HCT116 (cell line): ENCODE measurements around the gene ESRRG. TPM values are rescaled to one million over a fixed set of nuclear protein-coding genes. Genes with fewer than 3 reads are reported as not detected.

ENCODE experiments used
- ATAC-seq: fragments of 200-7000 bp; cut with Tn5 transposase; 2 replicates; pipeline ENCODE4 v1.9.1; 2020; ENCODE audit warnings: mild to moderate bottlenecking, moderate library complexity
- BruUV-seq: library from RNA; stranded (reverse); fragments of 400-500 nt; replicated peaks from 2 replicates; lab custom pipeline; 2021; lab: Mats Ljungman, UMichigan
- CTCF ChIA-PET: fragments of 300-600 bp; sonication (Branson Sonifier 250); formaldehyde crosslinking; loops from one replicate; lab custom pipeline; 2021; ENCODE audit warnings: antibody characterized with exemption; lab: Charles Lee
- POLR2A ChIA-PET: fragments of 300-600, 350-600 bp; sonication (Branson Sonifier 250); formaldehyde crosslinking; loops from one replicate; lab custom pipeline; 2021; ENCODE audit warnings: antibody characterized with exemption; lab: Charles Lee
- RAD21 ChIA-PET, 2 experiments: fragments of 300-600 bp; sonication (Branson Sonifier 250); formaldehyde crosslinking; loops; one replicate each; lab custom pipeline; 2023; ENCODE audit warnings: low total read pairs in 2 of 2; ENCODE audit not compliant: uncharacterized antibody in 2 of 2, unreplicated experiment in 2 of 2, low non-redundant PET in 1 of 2; lab: Charles Lee
- DNase-seq: peaks from one replicate; pipeline ENCODE4 v3.0.0-alpha.2; 2010; ENCODE audit warnings: low read depth, low spot score
- H2AFZ ChIP-seq: fragments of 200-600 bp; shearing (Covaris generic), sonication (generic); 2 replicates; pipeline ENCODE4 v1.6.1; 2017; ENCODE audit warnings: low read depth, mixed run types, mixed read lengths, antibody characterized with exemption, low read length; ENCODE audit not compliant: poor library complexity, severe bottlenecking
- H3K27ac ChIP-seq: 2 replicates; pipeline ENCODE4 v1.5.1; 2012; ENCODE audit warnings: low read depth, low read length
- H3K27me3 ChIP-seq: fragments of 200-600 bp; sonication (generic); 2 replicates; pipeline ENCODE4 v1.6.1; 2016; ENCODE audit warnings: mixed run types, low read length, mixed read lengths; ENCODE audit not compliant: insufficient read depth
- H3K36me3 ChIP-seq, 2 experiments: fragments of 200-500 bp in 1 of 2; fragments of 200-600 bp in 1 of 2; sonication (Bioruptor generic) in 1 of 2; sonication (generic) in 1 of 2; 2 replicates each; pipeline versions ENCODE4 v1.5.1 to v1.6.1; 2014 to 2016; ENCODE audit warnings: low read length in 2 of 2, inconsistent platforms in 1 of 2, mixed read lengths in 1 of 2, mixed run types in 1 of 2; ENCODE audit not compliant: insufficient read depth in 2 of 2, control insufficient read depth in 1 of 2
- H3K4me1 ChIP-seq, 2 experiments: fragments of 200-600 bp in 1 of 2; sonication (generic) in 1 of 2; 2 replicates each; pipeline versions ENCODE4 v1.5.1 to v1.6.1; 2012 to 2017; ENCODE audit warnings: low read length in 2 of 2, inconsistent platforms in 1 of 2, mild to moderate bottlenecking in 1 of 2, mixed read lengths in 1 of 2, mixed run types in 1 of 2, moderate library complexity in 1 of 2; ENCODE audit not compliant: insufficient read depth in 2 of 2, control insufficient read depth in 1 of 2
- H3K4me2 ChIP-seq: fragments of 200-600 bp; sonication (generic); 2 replicates; pipeline ENCODE4 v1.6.1; 2017; ENCODE audit warnings: mixed run types, low read length, mixed read lengths
- H3K4me3 ChIP-seq, 2 experiments: fragments of 200-600 bp in 1 of 2; sonication (generic) in 1 of 2; replicated peaks in 1 of 2; 2 replicates each; pipeline ENCODE4 v1.5.1; 2011 to 2016; ENCODE audit warnings: low read length in 2 of 2, control low read depth in 1 of 2, low read depth in 1 of 2, mild to moderate bottlenecking in 1 of 2, mixed read lengths in 1 of 2, mixed run types in 1 of 2
- H3K79me2 ChIP-seq: fragments of 200-600 bp; sonication (generic); 2 replicates; pipeline ENCODE4 v1.6.1; 2017; ENCODE audit warnings: mild to moderate bottlenecking, mixed run types, low read length, moderate library complexity, mixed read lengths; ENCODE audit not compliant: insufficient read depth
- H3K9ac ChIP-seq: fragments of 200-600 bp; sonication (generic); 2 replicates; pipeline ENCODE4 v1.6.1; 2016; ENCODE audit warnings: low read length, mixed read lengths
- H3K9me2 ChIP-seq: fragments of 200-600 bp; sonication (generic), shearing (Covaris generic); 2 replicates; pipeline ENCODE4 v1.6.1; 2017; ENCODE audit warnings: mixed run types, mild to moderate bottlenecking, moderate library complexity; ENCODE audit not compliant: insufficient read depth
- H3K9me3 ChIP-seq, 2 experiments: fragments of 200-500 bp in 1 of 2; fragments of 200-600 bp in 1 of 2; sonication (Bioruptor generic) in 1 of 2; sonication (generic) in 1 of 2; 2 replicates each; pipeline ENCODE4 v1.6.1; 2014 to 2017; ENCODE audit warnings: low read length in 2 of 2, mixed read lengths in 2 of 2, inconsistent platforms in 1 of 2, low read depth in 1 of 2, mild to moderate bottlenecking in 1 of 2, mixed run types in 1 of 2, moderate library complexity in 1 of 2; ENCODE audit not compliant: control insufficient read depth in 1 of 2, insufficient read depth in 1 of 2
- H4K20me1 ChIP-seq: fragments of 200-600 bp; sonication (generic), shearing (Covaris generic); 2 replicates; pipeline ENCODE4 v1.6.1; 2017; ENCODE audit warnings: mixed run types, mild to moderate bottlenecking, moderate library complexity; ENCODE audit not compliant: insufficient read depth
- CBX3 ChIP-seq: IDR thresholded peaks from 2 replicates; pipeline ENCODE4 v1.6.1; 2012; ENCODE audit warnings: low read depth
- CEBPB ChIP-seq: IDR thresholded peaks from 2 replicates; pipeline ENCODE4 v1.6.1; 2012; ENCODE audit warnings: low read depth
- EGR1 ChIP-seq: IDR thresholded peaks from 2 replicates; pipeline ENCODE4 v1.6.1; 2012; ENCODE audit warnings: low read depth
- EZH2 ChIP-seq: fragments of 200-600 bp; sonication (generic); IDR thresholded peaks from 2 replicates; pipeline ENCODE4 v1.6.1; 2017; ENCODE audit warnings: antibody characterized with exemption, mixed run types
- EZH2phosphoT487 ChIP-seq: fragments of 200-600 bp; IDR thresholded peaks from 2 replicates; pipeline ENCODE4 v1.6.1; 2018; ENCODE audit warnings: antibody characterized with exemption, borderline replicate concordance
- FOSL1 ChIP-seq: IDR thresholded peaks from 2 replicates; pipeline ENCODE4 v1.6.1; 2012; ENCODE audit warnings: low read depth
- JUND ChIP-seq: IDR thresholded peaks from 2 replicates; pipeline ENCODE4 v1.6.1; 2012
- POLR2A ChIP-seq: IDR thresholded peaks from 2 replicates; pipeline ENCODE4 v1.7.0; 2011; ENCODE audit warnings: borderline replicate concordance; ENCODE audit not compliant: insufficient read depth, insufficient read length; ENCODE audit errors: extremely low read depth
- POLR2AphosphoS5 ChIP-seq: IDR thresholded peaks from 2 replicates; pipeline ENCODE4 v1.6.1; 2011; ENCODE audit warnings: mild to moderate bottlenecking, low read depth, low read length, moderate library complexity
- YY1 ChIP-seq: IDR thresholded peaks from 2 replicates; pipeline ENCODE4 v1.6.1; 2011; ENCODE audit warnings: low read length, low read depth, moderate library complexity, mild to moderate bottlenecking; ENCODE audit not compliant: insufficient replicate concordance; ENCODE audit errors: extremely low read depth
- intact Hi-C: fragments of 100-400 bp; cut with micrococcal nuclease; formaldehyde crosslinking; loops from 2 replicates; pipeline ENCODE4 v1.10.0; 2022
- total RNA-seq: library from RNA; stranded (reverse); gene quantifications from one replicate; pipeline ENCODE4 v1.2.1, GENCODE V29; 2021; ENCODE audit not compliant: unreplicated experiment
- TF ChIP-seq, protein P1 (sequence below): IDR thresholded peaks from 2 replicates; pipeline ENCODE4 v1.6.1; 2011; ENCODE audit warnings: mild to moderate bottlenecking, low read length, moderate library complexity; ENCODE audit not compliant: insufficient replicate concordance; ENCODE audit errors: extremely low read depth
- TF ChIP-seq, protein P2 (sequence below), 3 experiments: fragments of 200-600 bp in 1 of 3; sonication (generic) in 1 of 3; IDR thresholded peaks in 2 of 3; conservative IDR thresholded peaks in 1 of 3; 2 replicates each; pipeline ENCODE4 v1.5.1; 2012 to 2017; ENCODE audit warnings: low read depth in 2 of 3, low read length in 2 of 3, antibody characterized with exemption in 1 of 3, borderline replicate concordance in 1 of 3, control low read depth in 1 of 3, mild to moderate bottlenecking in 1 of 3, mixed read lengths in 1 of 3, mixed run types in 1 of 3, moderate library complexity in 1 of 3; ENCODE audit not compliant: insufficient read depth in 1 of 3

The ESRRG gene
- total RNA-seq, 1 experiment from 2014 or later, result not detected

DNA sequence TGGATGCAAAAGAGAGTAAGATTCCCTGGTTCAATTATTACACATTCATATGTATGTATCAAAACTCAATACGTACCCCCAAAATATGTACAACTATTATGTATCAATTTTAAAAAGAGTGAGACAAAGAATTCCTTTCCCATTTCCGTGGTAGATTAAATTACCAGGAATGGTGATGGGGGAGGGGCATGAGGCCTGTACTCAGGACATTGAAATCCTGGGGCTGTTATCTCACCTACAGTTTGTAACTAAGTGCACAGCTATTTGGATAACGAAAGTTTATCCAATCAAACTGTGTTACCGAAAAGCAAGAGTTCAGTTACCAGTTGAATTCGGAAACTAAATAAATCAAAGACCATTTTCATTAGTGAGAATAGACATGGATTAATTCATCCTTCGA lies 8.3 kb upstream of the ESRRG start:
- H3K9ac ChIP-seq, result no peak overlapping the region
- H3K9me3 ChIP-seq, result no peaks in the 10 kb centered on the region; a peak in 1 of 4 replicates
- no peaks in the 10 kb centered on the region for H3K79me2 ChIP-seq
- no peak overlapping the region for H3K27ac ChIP-seq
- POLR2A ChIA-PET, result no interaction called here
- DNase-seq, result no peak
- H3K9me2 ChIP-seq, result no peaks in the 10 kb centered on the region
- no peaks in the 10 kb centered on the region for H3K27me3 ChIP-seq
- no peak overlapping the region for H3K4me3 ChIP-seq
- no peaks in the 10 kb centered on the region for H3K4me1 ChIP-seq
- intact Hi-C loops, result no loop called here
- H3K36me3 ChIP-seq, result no peaks in the 10 kb centered on the region
- no peak overlapping the region for H2AFZ ChIP-seq
- BruUV-seq, result no TSS peak
- no peak overlapping the region for H3K4me2 ChIP-seq
- RAD21 ChIA-PET, result no interaction called here
- CTCF ChIA-PET, result no interaction called here
- H4K20me1 ChIP-seq, result no peaks in the 10 kb centered on the region
- no peak for ATAC-seq
- TF ChIP-seq, protein P1, sequence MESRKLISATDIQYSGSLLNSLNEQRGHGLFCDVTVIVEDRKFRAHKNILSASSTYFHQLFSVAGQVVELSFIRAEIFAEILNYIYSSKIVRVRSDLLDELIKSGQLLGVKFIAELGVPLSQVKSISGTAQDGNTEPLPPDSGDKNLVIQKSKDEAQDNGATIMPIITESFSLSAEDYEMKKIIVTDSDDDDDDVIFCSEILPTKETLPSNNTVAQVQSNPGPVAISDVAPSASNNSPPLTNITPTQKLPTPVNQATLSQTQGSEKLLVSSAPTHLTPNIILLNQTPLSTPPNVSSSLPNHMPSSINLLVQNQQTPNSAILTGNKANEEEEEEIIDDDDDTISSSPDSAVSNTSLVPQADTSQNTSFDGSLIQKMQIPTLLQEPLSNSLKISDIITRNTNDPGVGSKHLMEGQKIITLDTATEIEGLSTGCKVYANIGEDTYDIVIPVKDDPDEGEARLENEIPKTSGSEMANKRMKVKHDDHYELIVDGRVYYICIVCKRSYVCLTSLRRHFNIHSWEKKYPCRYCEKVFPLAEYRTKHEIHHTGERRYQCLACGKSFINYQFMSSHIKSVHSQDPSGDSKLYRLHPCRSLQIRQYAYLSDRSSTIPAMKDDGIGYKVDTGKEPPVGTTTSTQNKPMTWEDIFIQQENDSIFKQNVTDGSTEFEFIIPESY, result no peak
- TF ChIP-seq YY1 (no peak), EGR1 (no peak), CBX3 (no peak), POLR2A (no peak), POLR2AphosphoS5 (no peak), FOSL1 (no peak), CEBPB (no peak), EZH2 (no peak), EZH2phosphoT487 (no peak), JUND (no peak)
- TF ChIP-seq, protein P2, sequence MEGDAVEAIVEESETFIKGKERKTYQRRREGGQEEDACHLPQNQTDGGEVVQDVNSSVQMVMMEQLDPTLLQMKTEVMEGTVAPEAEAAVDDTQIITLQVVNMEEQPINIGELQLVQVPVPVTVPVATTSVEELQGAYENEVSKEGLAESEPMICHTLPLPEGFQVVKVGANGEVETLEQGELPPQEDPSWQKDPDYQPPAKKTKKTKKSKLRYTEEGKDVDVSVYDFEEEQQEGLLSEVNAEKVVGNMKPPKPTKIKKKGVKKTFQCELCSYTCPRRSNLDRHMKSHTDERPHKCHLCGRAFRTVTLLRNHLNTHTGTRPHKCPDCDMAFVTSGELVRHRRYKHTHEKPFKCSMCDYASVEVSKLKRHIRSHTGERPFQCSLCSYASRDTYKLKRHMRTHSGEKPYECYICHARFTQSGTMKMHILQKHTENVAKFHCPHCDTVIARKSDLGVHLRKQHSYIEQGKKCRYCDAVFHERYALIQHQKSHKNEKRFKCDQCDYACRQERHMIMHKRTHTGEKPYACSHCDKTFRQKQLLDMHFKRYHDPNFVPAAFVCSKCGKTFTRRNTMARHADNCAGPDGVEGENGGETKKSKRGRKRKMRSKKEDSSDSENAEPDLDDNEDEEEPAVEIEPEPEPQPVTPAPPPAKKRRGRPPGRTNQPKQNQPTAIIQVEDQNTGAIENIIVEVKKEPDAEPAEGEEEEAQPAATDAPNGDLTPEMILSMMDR (IDR thresholded peaks at IDR 0.05 in 2 of 3, conservative IDR thresholded peaks at IDR 0.05 in 1 of 3; ENCODE audit: borderline replicate concordance in 1 of 3, insufficient read depth in 1 of 3, low read depth in 2 of 3, low read length in 2 of 3), result no peak
